ENCODE measurements around the gene PARD6B.
"Not testable (repeated sequence)": the region's sequence is repeated elsewhere in the genome, so short reads cannot be mapped to it uniquely, and the experiment has no call there.

Gene PARD6B

GRCh38 chr20:50798650-50799049 lies 67.3 kb downstream of the PARD6B start:
- no peak for TF ChIP-seq CTCF (IDR thresholded peaks at IDR 0.05; ENCODE audit: low read depth, low read length)
- no peak overlapping the region for H3K4me3 ChIP-seq (ENCODE audit: low read depth, low read length)

DNA sequence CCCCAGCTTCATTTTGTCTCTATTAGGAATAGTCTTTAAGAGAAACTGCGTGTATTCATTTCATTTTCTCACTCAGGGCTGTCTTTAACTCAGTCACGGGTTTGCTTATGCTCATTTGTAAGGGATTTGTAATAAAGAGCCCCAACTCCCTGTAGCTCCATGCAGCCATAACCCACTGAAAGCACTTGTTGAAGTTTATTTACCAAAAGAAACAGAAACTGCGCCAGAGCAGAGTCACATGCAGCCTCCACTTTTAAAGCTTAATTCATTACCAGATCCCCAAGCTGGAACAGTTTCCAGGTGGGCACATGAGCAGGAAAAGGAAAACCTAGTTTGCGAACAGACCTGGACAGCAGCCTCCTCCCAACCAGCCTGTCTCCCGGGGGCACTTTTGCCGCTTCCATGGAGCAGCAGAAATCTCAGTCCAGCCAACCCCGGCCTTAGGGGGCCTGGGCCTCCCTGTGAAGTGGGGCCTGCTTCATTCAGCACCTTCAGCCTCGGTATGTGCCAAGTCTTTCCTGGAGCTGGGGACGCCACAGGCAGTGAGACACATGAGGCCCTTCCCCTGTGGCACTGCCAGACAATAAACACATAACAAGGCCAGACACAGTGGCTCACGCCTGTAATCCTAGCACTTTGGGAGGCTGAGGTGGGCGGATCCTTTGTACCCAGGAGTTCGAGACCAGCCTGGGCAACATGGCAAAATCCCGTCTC lies 68.0 kb downstream of the PARD6B start:
- TF ChIP-seq CTCF (IDR thresholded peaks at IDR 0.05; ENCODE audit: low read depth, low read length), result no peak
- H3K4me3 ChIP-seq (ENCODE audit: low read depth, low read length), result no peak overlapping the region

- H3K4me3 ChIP-seq (ENCODE audit: low read depth, low read length), result no peak overlapping the region
- TF ChIP-seq CTCF (IDR thresholded peaks at IDR 0.05; ENCODE audit: low read depth, low read length), result no peak
Measured at GRCh38 chr20:50799890-50800550, 68.6 kb downstream of the PARD6B start.

- not testable (repeated sequence) for H3K4me3 ChIP-seq (ENCODE audit: low read depth, low read length)
Measured at GRCh38 chr20:50800986-50801746, 69.8 kb downstream of the PARD6B start.

DNA sequence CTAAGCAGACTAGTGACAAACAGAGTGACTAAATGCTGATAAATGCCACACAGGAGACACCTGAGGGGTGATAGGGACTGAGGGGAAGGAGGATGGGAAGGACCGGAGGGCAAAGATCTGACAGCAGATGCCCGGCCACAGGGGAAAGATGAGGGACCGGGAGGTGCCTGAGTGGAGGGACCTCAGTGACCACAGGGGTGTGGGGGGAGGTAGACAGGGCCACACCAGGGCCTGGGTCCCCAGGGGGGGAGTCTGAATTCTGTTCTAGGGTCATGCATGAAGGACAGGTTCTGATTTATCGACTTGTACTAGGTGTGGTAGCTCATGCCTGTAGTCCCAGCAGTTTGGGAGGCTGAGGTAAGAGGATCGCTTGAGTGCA lies 70.4 kb downstream of the PARD6B start:
- no peak overlapping the region for H3K4me3 ChIP-seq (ENCODE audit: low read depth, low read length)
- no peak for TF ChIP-seq CTCF (IDR thresholded peaks at IDR 0.05; ENCODE audit: low read depth, low read length)

DNA sequence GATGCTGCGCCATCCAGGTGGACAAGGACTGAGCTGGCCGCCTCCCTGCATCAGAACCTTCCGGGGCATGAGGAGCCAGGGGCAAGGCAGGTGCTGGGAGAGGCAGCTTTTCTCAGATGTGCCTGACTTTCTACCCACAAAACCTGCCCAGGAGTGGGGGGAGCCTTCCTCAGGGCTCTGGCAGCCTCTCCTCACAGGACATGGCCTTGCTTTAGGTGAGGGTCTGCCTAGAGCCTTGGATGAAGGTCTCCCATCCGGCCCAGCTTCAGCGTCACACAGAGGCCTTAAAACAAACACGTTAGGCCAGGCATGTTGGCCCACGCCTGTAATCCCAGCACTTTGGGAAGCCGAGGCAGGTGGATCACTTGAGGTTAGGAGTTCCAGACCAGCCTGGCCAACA lies 70.9 kb downstream of the PARD6B start:
- TF ChIP-seq CTCF (IDR thresholded peaks at IDR 0.05; ENCODE audit: low read depth, low read length), result no peak
- no peak overlapping the region for H3K4me3 ChIP-seq (ENCODE audit: low read depth, low read length)

- no peak for TF ChIP-seq CTCF (IDR thresholded peaks at IDR 0.05; ENCODE audit: low read depth, low read length)
- H3K4me3 ChIP-seq (ENCODE audit: low read depth, low read length), result no peak overlapping the region
Measured at GRCh38 chr20:50804437-50805348, 73.3 kb downstream of the PARD6B start.

Data from WI38 (cell line).